ENCODE results near the gene MOB2. TPM values are rescaled to one million over a fixed set of nuclear protein-coding genes. Genes with fewer than 3 reads are reported as not detected.

MOB2 gene
- total RNA-seq, 2 donors from 2014 or later, result 39.3 to 46.5 TPM

GRCh38 chr11:1455032-1455762, 31.4 kb downstream of the MOB2 start:
- Histone ChIP-seq H3K9me3 (no peaks in the 10 kb centered on the region), H3K27me3 (replicated peaks; ENCODE audit: insufficient read depth) (peaks cover 3% of the 10 kb centered on the region), H3K27ac (no peak overlapping the region), H3K4me1 (replicated peaks) (peaks cover 7% of the 10 kb centered on the region), H3K4me3 (no peak overlapping the region), H3K36me3 (no peaks in the 10 kb centered on the region)
- 85% methylated on average over 18 of the region's 24 CpGs for WGBS
- TF ChIP-seq POLR2A (IDR thresholded peaks at IDR 0.05), result no peak
- no peak for TF ChIP-seq CTCF (IDR thresholded peaks at IDR 0.05)
- no peak for TF ChIP-seq POLR2AphosphoS5 (IDR thresholded peaks at IDR 0.05)
- no peak for DNase-seq (ENCODE audit: low spot score)
- intact Hi-C loops (cut with DNase I), result no loop called here

GRCh38 chr11:1454576-1454975, 32.0 kb downstream of the MOB2 start:
- intact Hi-C loops (cut with DNase I), result loop anchor here (5.0 kb wide), 1 partner anchor 78 kb away; no protein-coding TSS in a partner anchor
- 83% methylated on average over 13 of the region's 21 CpGs for WGBS

GRCh38 chr11:1453611-1454034, 33.0 kb downstream of the MOB2 start:
- Histone ChIP-seq H3K9me3 (no peaks in the 10 kb centered on the region), H3K4me3 (no peak overlapping the region), H3K4me1 (replicated peaks) (no peaks in the 10 kb centered on the region), H3K27me3 (replicated peaks; ENCODE audit: insufficient read depth) (peaks cover 3% of the 10 kb centered on the region), H3K27ac (no peak overlapping the region), H3K36me3 (no peaks in the 10 kb centered on the region)
- DNase-seq (ENCODE audit: low spot score), result peak; percentile 39
- WGBS, result 16% methylated on average over 14 of the region's 17 CpGs
- TF ChIP-seq POLR2AphosphoS5 (IDR thresholded peaks at IDR 0.05) (peak; percentile 18), CTCF (IDR thresholded peaks at IDR 0.05) (peak in 3 of 4 experiments; percentile 36 to 70 (median 48)), POLR2A (IDR thresholded peaks at IDR 0.05) (no peak)
- intact Hi-C loops (cut with DNase I), result loop anchor here (5.0 kb wide), 1 partner anchor 79 kb away; no protein-coding TSS in a partner anchor

More at GRCh38 chr11:1454576-1454975, 32.0 kb downstream of the MOB2 start:
- Histone ChIP-seq H3K4me1 (replicated peaks) (peaks cover 1% of the 10 kb centered on the region), H3K9me3 (no peaks in the 10 kb centered on the region), H3K27ac (no peak overlapping the region), H3K36me3 (no peaks in the 10 kb centered on the region), H3K4me3 (no peak overlapping the region), H3K27me3 (replicated peaks; ENCODE audit: insufficient read depth) (peaks cover 3% of the 10 kb centered on the region)
- no peak for TF ChIP-seq POLR2A (IDR thresholded peaks at IDR 0.05)
- TF ChIP-seq CTCF (IDR thresholded peaks at IDR 0.05), result no peak
- TF ChIP-seq POLR2AphosphoS5 (IDR thresholded peaks at IDR 0.05), result no peak
- no peak for DNase-seq (ENCODE audit: low spot score)

- WGBS, result 69% methylated on average over 13 of the region's 13 CpGs
Measured at GRCh38 chr11:1452744-1453143, 33.8 kb downstream of the MOB2 start.

More at GRCh38 chr11:1452744-1453143, 33.8 kb downstream of the MOB2 start:
- Histone ChIP-seq H3K4me1 (replicated peaks) (no peaks in the 10 kb centered on the region), H3K4me3 (no peak overlapping the region), H3K9me3 (no peaks in the 10 kb centered on the region), H3K27ac (no peak overlapping the region), H3K27me3 (replicated peaks; ENCODE audit: insufficient read depth) (peaks cover 3% of the 10 kb centered on the region), H3K36me3 (no peaks in the 10 kb centered on the region)
- no peak for DNase-seq (ENCODE audit: low spot score)
- TF ChIP-seq POLR2A (IDR thresholded peaks at IDR 0.05) (no peak), POLR2AphosphoS5 (IDR thresholded peaks at IDR 0.05) (no peak), CTCF (IDR thresholded peaks at IDR 0.05) (no peak)
- intact Hi-C loops (cut with DNase I), result loop anchor here (5.0 kb wide), 1 partner anchor 80 kb away; no protein-coding TSS in a partner anchor

All from prostate gland (tissue), 2 donors.